Ascending aorta (tissue), 2 donors: Measurements from ENCODE around the gene ZBTB7C. TPM values are rescaled to one million over a fixed set of nuclear protein-coding genes. Genes with fewer than 3 reads are reported as not detected.

Source experiments
- DNase-seq, 2 donors: peaks; one replicate each; pipeline ENCODE4 v3.0.0-alpha.2; 2019; ENCODE audit warnings: low spot score in 2 of 2
- H3K27ac ChIP-seq, 2 donors: fragments of 200-600 bp; sonication (generic); one replicate each; pipeline ENCODE4 v1.5.1; 2016 to 2017; ENCODE audit warnings: mild to moderate bottlenecking in 1 of 2
- H3K27me3 ChIP-seq: fragments of 200-600 bp; sonication (generic); one replicate; pipeline ENCODE4 v1.5.1; 2017
- H3K36me3 ChIP-seq, 2 donors: fragments of 200-600 bp; sonication (generic); one replicate each; pipeline ENCODE4 v1.5.1; 2016
- H3K4me1 ChIP-seq, 2 donors: fragments of 200-600 bp; sonication (generic); one replicate each; pipeline ENCODE4 v1.5.1; 2016 to 2017; ENCODE audit warnings: mild to moderate bottlenecking in 1 of 2
- H3K4me3 ChIP-seq, 2 donors: fragments of 200-600 bp; sonication (generic); one replicate each; pipeline ENCODE4 v1.5.1; 2016 to 2017; ENCODE audit warnings: mild to moderate bottlenecking in 1 of 2
- H3K9me3 ChIP-seq, 2 donors: fragments of 200-600 bp; sonication (generic); one replicate each; pipeline ENCODE4 v1.5.1; 2016
- intact Hi-C: fragments of 100-400 bp; cut with DNase I; formaldehyde crosslinking; loops from one replicate; pipeline ENCODE4 v1.15.1; 2023
- total RNA-seq: library from RNA; depleted of rRNA; stranded (reverse); fragments of >200 nt; gene quantifications from one replicate; pipeline ENCODE4 v1.1.0, GENCODE V29; 2016
- TF ChIP-seq, protein P1 (sequence below), 3 experiments: fragments of 200-600 bp in 2 of 3; fragments of 450-650 bp in 1 of 3; sonication (generic) in 2 of 3; IDR thresholded peaks; one replicate each; pipeline ENCODE4 v1.5.1; 2016 to 2019; ENCODE audit warnings: antibody characterized with exemption in 3 of 3, mild to moderate bottlenecking in 1 of 3, moderate library complexity in 1 of 3

Gene ZBTB7C
- total RNA-seq, 1 donor from 2014 or later, result 8.1 TPM

GRCh38 chr18:48006415-48007175 lies 402.6 kb downstream of the ZBTB7C start:
- Histone ChIP-seq H3K4me3 (no peak overlapping the region), H3K27ac (no peak overlapping the region), H3K27me3 (no peaks in the 10 kb centered on the region), H3K36me3 (no peaks in the 10 kb centered on the region), H3K9me3 (no peaks in the 10 kb centered on the region), H3K4me1 (peaks cover 4 to 9% of the 10 kb centered on the region in 2 donors)
- intact Hi-C loops, result loop anchor here (5.0 to 10.0 kb wide), 3 partner anchors 39 to 1808 kb away; partner anchors contain the start of genes ACAA2 and C18orf32
- TF ChIP-seq, protein P1, sequence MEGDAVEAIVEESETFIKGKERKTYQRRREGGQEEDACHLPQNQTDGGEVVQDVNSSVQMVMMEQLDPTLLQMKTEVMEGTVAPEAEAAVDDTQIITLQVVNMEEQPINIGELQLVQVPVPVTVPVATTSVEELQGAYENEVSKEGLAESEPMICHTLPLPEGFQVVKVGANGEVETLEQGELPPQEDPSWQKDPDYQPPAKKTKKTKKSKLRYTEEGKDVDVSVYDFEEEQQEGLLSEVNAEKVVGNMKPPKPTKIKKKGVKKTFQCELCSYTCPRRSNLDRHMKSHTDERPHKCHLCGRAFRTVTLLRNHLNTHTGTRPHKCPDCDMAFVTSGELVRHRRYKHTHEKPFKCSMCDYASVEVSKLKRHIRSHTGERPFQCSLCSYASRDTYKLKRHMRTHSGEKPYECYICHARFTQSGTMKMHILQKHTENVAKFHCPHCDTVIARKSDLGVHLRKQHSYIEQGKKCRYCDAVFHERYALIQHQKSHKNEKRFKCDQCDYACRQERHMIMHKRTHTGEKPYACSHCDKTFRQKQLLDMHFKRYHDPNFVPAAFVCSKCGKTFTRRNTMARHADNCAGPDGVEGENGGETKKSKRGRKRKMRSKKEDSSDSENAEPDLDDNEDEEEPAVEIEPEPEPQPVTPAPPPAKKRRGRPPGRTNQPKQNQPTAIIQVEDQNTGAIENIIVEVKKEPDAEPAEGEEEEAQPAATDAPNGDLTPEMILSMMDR (IDR thresholded peaks at IDR 0.05), result no peak
- DNase-seq, result peak in 1 of 2 donors; percentile 60

GRCh38 chr18:48004577-48004976 lies 404.6 kb downstream of the ZBTB7C start:
- intact Hi-C loops, result loop anchor here (10.0 kb wide), 2 partner anchors 1480 to 1810 kb away; partner anchors contain the start of genes ACAA2 and C18orf32
- TF ChIP-seq, protein P1 (IDR thresholded peaks at IDR 0.05), result no peak
- Histone ChIP-seq H3K4me3 (no peak overlapping the region), H3K27ac (peak overlapping the region in 1 of 2 donors; percentile 45), H3K9me3 (no peaks in the 10 kb centered on the region), H3K4me1 (peaks cover 4 to 9% of the 10 kb centered on the region in 2 donors), H3K36me3 (no peaks in the 10 kb centered on the region), H3K27me3 (no peaks in the 10 kb centered on the region)
- DNase-seq, result peak in 1 of 2 donors; percentile 56

DNA sequence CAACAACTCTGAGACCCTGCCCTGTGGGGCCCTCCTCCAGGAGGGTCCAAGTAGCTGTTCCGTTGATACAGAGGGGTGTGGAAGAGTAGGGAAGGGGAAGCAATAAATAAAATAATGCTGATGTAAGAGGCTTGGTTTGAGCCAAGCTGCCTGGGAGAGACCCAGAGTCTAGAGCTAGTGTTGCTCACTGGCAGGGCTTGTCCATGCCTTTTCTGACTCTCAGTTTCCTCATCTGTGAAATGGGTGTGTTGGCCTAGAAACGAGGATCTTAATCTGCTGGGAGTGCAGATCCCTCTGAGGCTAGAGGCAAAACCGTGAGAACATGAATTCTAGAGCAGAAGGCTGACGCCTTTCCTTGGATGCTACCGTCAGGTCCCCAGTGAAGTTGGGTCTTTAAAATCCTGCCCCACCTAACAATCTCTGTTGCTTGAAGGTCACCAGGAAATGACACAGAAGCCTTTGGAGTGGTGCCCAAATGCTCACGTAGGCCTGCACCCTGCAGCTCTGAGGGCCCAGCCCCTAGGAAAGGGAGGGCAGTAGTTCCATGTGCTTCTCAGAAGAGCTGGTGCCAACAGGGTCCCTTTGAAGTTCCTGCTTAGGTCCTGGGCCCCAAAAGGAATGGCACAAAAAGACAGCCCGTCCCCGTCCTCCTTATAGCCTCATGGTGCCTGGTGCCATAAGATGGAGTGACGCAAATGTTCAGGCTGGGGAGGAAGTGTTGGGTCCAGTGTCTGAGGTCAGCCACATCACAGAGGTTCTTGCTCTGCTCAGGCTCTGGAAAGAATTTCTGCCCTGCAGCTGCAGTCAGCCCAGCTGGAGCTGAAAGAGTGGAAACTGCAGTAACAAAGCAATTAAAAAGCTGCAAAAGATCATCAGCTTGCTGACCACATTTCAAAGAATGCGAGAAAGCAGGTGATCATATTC lies 405.5 kb downstream of the ZBTB7C start:
- Histone ChIP-seq H3K9me3 (no peaks in the 10 kb centered on the region), H3K4me3 (no peak overlapping the region), H3K27ac (peak overlapping the region; percentile 64 to 84), H3K4me1 (peaks cover 4 to 9% of the 10 kb centered on the region in 2 donors), H3K36me3 (no peaks in the 10 kb centered on the region), H3K27me3 (no peaks in the 10 kb centered on the region)
- peak in 1 of 2 donors; percentile 76 for DNase-seq
- TF ChIP-seq, protein P1 (IDR thresholded peaks at IDR 0.05), result no peak
- intact Hi-C loops, result loop anchor here (1.0 to 10.0 kb wide), 3 partner anchors 73 to 1811 kb away; partner anchors contain the start of genes ACAA2, C18orf32 and SMAD2

GRCh38 chr18:48002933-48003365 lies 406.2 kb downstream of the ZBTB7C start:
- H3K36me3 ChIP-seq, result no peaks in the 10 kb centered on the region
- H3K27me3 ChIP-seq, result no peaks in the 10 kb centered on the region
- H3K4me3 ChIP-seq, result no peak overlapping the region
- peak overlapping the region; percentile 70 to 84 for H3K27ac ChIP-seq
- intact Hi-C loops, result loop anchor here (1.0 to 10.0 kb wide), 3 partner anchors 73 to 1812 kb away; partner anchors contain the start of genes ACAA2, C18orf32 and SMAD2
- H3K4me1 ChIP-seq, result peaks cover 4 to 9% of the 10 kb centered on the region in 2 donors
- peak; percentile 59 to 91 for DNase-seq
- no peaks in the 10 kb centered on the region for H3K9me3 ChIP-seq
- TF ChIP-seq, protein P1 (IDR thresholded peaks at IDR 0.05), result no peak

- TF ChIP-seq, protein P1 (IDR thresholded peaks at IDR 0.05), result no peak
- Histone ChIP-seq H3K36me3 (no peaks in the 10 kb centered on the region), H3K4me1 (peaks cover 0 to 9% of the 10 kb centered on the region in 2 donors), H3K27ac (no peak overlapping the region), H3K9me3 (peaks cover 0 to 7% of the 10 kb centered on the region in 2 donors), H3K4me3 (no peak overlapping the region), H3K27me3 (no peaks in the 10 kb centered on the region)
- DNase-seq, result no peak
- intact Hi-C loops, result loop anchor here (10.0 kb wide), 2 partner anchors 1484 to 1814 kb away; partner anchors contain the start of genes ACAA2 and C18orf32
Observed at GRCh38 chr18:48000701-48001100, 408.5 kb downstream of the ZBTB7C start.
